HepG2 (cell line): Measurements from ENCODE around the gene PARP15. TPM values are rescaled to one million over a fixed set of nuclear protein-coding genes. Genes with fewer than 3 reads are reported as not detected.

ENCODE experiments used
- ELF3 ChIP-seq: IDR thresholded peaks from 2 replicates; pipeline ENCODE4 v1.6.1; 2016; ENCODE audit warnings: missing genetic modification reagents, missing compliant biosample characterization
- EP300 ChIP-seq, 3 experiments: sonication (generic) in 1 of 3; formaldehyde crosslinking in 1 of 3; IDR thresholded peaks; 2 replicates each; pipeline versions ENCODE4 v1.5.1 to v1.6.1; 2011 to 2020; ENCODE audit warnings: low read depth in 2 of 3, low read length in 2 of 3, borderline replicate concordance in 1 of 3, improper control_type of control experiment in 1 of 3, mild to moderate bottlenecking in 1 of 3, missing genetic modification reagents in 1 of 3, moderate library complexity in 1 of 3
- JUND ChIP-seq: sonication (generic); formaldehyde crosslinking; IDR thresholded peaks from 2 replicates; pipeline ENCODE4 v1.8.0; 2022; ENCODE audit warnings: mild to moderate bottlenecking, missing genetic modification reagents
- NFKBIZ ChIP-seq: IDR thresholded peaks from 2 replicates; pipeline ENCODE4 v1.6.1; 2018; ENCODE audit warnings: missing genetic modification reagents, missing compliant biosample characterization
- RARA ChIP-seq: IDR thresholded peaks from 2 replicates; pipeline ENCODE4 v1.6.1; 2016; ENCODE audit warnings: missing genetic modification reagents, missing compliant biosample characterization
- RXRB ChIP-seq: IDR thresholded peaks from 2 replicates; pipeline ENCODE4 v1.6.1; 2016; ENCODE audit warnings: borderline replicate concordance, missing genetic modification reagents, missing compliant biosample characterization
- SKI ChIP-seq: fragments of 450-650 bp; IDR thresholded peaks from one replicate; pipeline ENCODE4 v1.6.1; 2018; ENCODE audit warnings: mild to moderate bottlenecking; ENCODE audit not compliant: partially characterized antibody
- ZMAT3 ChIP-seq: sonication (generic); formaldehyde crosslinking; conservative IDR thresholded peaks from 2 replicates; pipeline ENCODE4 v1.7.0; 2021; ENCODE audit warnings: missing genetic modification reagents
- ZNF124 ChIP-seq: sonication (generic); formaldehyde crosslinking; IDR thresholded peaks from 2 replicates; pipeline ENCODE4 v1.4.0; 2020; ENCODE audit warnings: missing genetic modification reagents
- ZNF441 ChIP-seq: sonication (generic); formaldehyde crosslinking; IDR thresholded peaks from 2 replicates; pipeline ENCODE4 v1.7.0; 2021; ENCODE audit warnings: missing genetic modification reagents, borderline replicate concordance
- ZNF766 ChIP-seq: sonication (generic); formaldehyde crosslinking; IDR thresholded peaks from 2 replicates; pipeline ENCODE4 v1.5.0; 2020; ENCODE audit warnings: missing genetic modification reagents, borderline replicate concordance
- polyA plus RNA-seq, 8 experiments: library from polyadenylated mRNA; depleted of rRNA in 3 of 8; stranded (reverse) in 7 of 8; unstranded in 1 of 8; fragments of >200 nt; fragmentation: Illumina TruSeq in 4 of 8; extraction: Trizol in 4 of 8; gene quantifications; 2 replicates each; pipeline versions ENCODE4 v1.2.1 to v1.2.3, GENCODE V29; 2011 to 2016; ENCODE audit warnings: low read depth in 4 of 8, missing spikeins in 1 of 8, mixed read lengths in 1 of 8; ENCODE audit not compliant: insufficient read depth in 1 of 8
- total RNA-seq, 5 experiments: library from RNA; depleted of rRNA; stranded (reverse); fragments of >200 nt; fragmentation: Illumina TruSeq; extraction: Trizol; gene quantifications; 2 replicates each; pipeline ENCODE4 v1.2.3, GENCODE V29; 2016; ENCODE audit warnings: low read depth in 1 of 5
- TF ChIP-seq, protein P1 (sequence below): sonication (generic); formaldehyde crosslinking; IDR thresholded peaks from 2 replicates; pipeline ENCODE4 v1.8.0; 2022; ENCODE audit warnings: mild to moderate bottlenecking, missing genetic modification reagents
- TF ChIP-seq, protein P2 (sequence below): sonication (generic); formaldehyde crosslinking; IDR thresholded peaks from 2 replicates; pipeline ENCODE4 v1.8.0; 2022; ENCODE audit warnings: missing genetic modification reagents, mild to moderate bottlenecking, moderate library complexity, borderline replicate concordance
- TF ChIP-seq, protein P3 (sequence below): conservative IDR thresholded peaks from 2 replicates; pipeline ENCODE4 v1.6.1; 2018; ENCODE audit warnings: missing genetic modification reagents
- TF ChIP-seq, protein P4 (sequence below): sonication (generic); formaldehyde crosslinking; IDR thresholded peaks from 2 replicates; pipeline ENCODE4 v1.5.0; 2020; ENCODE audit warnings: mild to moderate bottlenecking, missing genetic modification reagents
- TF ChIP-seq, protein P5 (sequence below): IDR thresholded peaks from 2 replicates; pipeline ENCODE4 v1.6.1; 2018; ENCODE audit warnings: missing genetic modification reagents, mild to moderate bottlenecking, missing compliant biosample characterization

The PARP15 gene
- total and polyA plus RNA-seq, 2 of the 13 experiments (the other 11 are each of a cell fraction or from before 2014, with no cell fraction given), result 0.02 TPM; not detected in 1

DNA sequence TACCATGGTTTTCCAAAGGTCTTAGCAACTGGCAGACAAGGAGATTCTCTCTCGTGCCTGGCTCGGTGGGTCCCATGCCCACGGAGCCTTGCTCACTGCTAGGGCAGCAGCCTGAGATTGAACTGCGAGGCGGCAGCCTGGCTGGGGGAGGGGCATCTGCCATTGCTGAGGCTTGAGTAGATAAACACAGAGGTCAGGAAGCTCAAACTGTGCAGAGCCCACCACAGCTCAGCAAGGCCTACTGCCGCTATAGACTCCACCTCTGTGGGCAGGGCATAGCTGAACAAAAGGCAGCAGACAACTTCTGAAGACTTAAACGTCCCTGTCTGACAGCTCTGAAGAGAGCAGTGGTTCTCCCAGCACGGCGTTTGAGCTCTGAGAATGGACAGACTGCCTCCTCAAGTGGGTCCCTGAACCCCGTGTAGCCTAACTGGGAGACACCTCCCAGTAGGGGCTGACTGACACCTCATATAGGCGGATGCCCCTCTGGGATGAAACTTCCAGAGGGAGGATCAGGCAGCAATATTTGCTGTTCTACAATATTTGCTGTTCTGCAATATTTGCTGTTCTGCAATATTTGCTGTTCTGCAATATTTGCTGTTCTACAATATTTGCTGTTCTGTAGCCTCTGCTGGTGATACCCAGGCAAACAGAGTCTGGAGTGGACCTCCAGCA is 73.9 kb downstream of the PARP15 start (continued):
- TF ChIP-seq, protein P1, sequence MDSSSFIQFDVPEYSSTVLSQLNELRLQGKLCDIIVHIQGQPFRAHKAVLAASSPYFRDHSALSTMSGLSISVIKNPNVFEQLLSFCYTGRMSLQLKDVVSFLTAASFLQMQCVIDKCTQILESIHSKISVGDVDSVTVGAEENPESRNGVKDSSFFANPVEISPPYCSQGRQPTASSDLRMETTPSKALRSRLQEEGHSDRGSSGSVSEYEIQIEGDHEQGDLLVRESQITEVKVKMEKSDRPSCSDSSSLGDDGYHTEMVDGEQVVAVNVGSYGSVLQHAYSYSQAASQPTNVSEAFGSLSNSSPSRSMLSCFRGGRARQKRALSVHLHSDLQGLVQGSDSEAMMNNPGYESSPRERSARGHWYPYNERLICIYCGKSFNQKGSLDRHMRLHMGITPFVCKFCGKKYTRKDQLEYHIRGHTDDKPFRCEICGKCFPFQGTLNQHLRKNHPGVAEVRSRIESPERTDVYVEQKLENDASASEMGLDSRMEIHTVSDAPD (CRISPR knock-in tag), result peak; percentile 85
- TF ChIP-seq RXRB (CRISPR knock-in tag) (peak; percentile 91), NFKBIZ (CRISPR knock-in tag) (peak; percentile 94), ZNF441 (CRISPR knock-in tag) (peak; percentile 50; the same call in 1 of the 2 replicates), RARA (CRISPR knock-in tag) (peak; percentile 94), ZMAT3 (peak; percentile 94), ZNF766 (CRISPR knock-in tag) (0 out of 2 replicates have a peak, but pooled peaks have one; percentile 63), ELF3 (CRISPR knock-in tag) (peak; percentile 80), ZNF124 (peak; percentile 83; the same call in 1 of the 2 replicates), EP300 (IDR thresholded peaks at IDR 0.05; ENCODE audit: low read depth in 2 of 2, low read length in 2 of 2) (peak; percentile 90 to 93), EP300 (CRISPR knock-in tag; IDR thresholded peaks at IDR 0.05; ENCODE audit: borderline replicate concordance) (peak; percentile 93), SKI (peak; percentile 98), JUND (CRISPR knock-in tag) (0 out of 2 replicates have a peak, but pooled peaks have one; percentile 76)
- TF ChIP-seq, protein P2, sequence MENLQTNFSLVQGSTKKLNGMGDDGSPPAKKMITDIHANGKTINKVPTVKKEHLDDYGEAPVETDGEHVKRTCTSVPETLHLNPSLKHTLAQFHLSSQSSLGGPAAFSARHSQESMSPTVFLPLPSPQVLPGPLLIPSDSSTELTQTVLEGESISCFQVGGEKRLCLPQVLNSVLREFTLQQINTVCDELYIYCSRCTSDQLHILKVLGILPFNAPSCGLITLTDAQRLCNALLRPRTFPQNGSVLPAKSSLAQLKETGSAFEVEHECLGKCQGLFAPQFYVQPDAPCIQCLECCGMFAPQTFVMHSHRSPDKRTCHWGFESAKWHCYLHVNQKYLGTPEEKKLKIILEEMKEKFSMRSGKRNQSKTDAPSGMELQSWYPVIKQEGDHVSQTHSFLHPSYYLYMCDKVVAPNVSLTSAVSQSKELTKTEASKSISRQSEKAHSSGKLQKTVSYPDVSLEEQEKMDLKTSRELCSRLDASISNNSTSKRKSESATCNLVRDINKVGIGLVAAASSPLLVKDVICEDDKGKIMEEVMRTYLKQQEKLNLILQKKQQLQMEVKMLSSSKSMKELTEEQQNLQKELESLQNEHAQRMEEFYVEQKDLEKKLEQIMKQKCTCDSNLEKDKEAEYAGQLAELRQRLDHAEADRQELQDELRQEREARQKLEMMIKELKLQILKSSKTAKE, result peak; percentile 90
- TF ChIP-seq, protein P3, sequence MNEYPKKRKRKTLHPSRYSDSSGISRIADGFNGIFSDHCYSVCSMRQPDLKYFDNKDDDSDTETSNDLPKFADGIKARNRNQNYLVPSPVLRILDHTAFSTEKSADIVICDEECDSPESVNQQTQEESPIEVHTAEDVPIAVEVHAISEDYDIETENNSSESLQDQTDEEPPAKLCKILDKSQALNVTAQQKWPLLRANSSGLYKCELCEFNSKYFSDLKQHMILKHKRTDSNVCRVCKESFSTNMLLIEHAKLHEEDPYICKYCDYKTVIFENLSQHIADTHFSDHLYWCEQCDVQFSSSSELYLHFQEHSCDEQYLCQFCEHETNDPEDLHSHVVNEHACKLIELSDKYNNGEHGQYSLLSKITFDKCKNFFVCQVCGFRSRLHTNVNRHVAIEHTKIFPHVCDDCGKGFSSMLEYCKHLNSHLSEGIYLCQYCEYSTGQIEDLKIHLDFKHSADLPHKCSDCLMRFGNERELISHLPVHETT (CRISPR knock-in tag), result peak; percentile 74; the same call in 1 of the 2 replicates
- TF ChIP-seq, protein P4, sequence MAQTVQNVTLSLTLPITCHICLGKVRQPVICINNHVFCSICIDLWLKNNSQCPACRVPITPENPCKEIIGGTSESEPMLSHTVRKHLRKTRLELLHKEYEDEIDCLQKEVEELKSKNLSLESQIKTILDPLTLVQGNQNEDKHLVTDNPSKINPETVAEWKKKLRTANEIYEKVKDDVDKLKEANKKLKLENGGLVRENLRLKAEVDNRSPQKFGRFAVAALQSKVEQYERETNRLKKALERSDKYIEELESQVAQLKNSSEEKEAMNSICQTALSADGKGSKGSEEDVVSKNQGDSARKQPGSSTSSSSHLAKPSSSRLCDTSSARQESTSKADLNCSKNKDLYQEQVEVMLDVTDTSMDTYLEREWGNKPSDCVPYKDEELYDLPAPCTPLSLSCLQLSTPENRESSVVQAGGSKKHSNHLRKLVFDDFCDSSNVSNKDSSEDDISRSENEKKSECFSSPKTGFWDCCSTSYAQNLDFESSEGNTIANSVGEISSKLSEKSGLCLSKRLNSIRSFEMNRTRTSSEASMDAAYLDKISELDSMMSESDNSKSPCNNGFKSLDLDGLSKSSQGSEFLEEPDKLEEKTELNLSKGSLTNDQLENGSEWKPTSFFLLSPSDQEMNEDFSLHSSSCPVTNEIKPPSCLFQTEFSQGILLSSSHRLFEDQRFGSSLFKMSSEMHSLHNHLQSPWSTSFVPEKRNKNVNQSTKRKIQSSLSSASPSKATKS (CRISPR knock-in tag), result peak; percentile 96; the same call in 1 of the 2 replicates
- TF ChIP-seq, protein P5, sequence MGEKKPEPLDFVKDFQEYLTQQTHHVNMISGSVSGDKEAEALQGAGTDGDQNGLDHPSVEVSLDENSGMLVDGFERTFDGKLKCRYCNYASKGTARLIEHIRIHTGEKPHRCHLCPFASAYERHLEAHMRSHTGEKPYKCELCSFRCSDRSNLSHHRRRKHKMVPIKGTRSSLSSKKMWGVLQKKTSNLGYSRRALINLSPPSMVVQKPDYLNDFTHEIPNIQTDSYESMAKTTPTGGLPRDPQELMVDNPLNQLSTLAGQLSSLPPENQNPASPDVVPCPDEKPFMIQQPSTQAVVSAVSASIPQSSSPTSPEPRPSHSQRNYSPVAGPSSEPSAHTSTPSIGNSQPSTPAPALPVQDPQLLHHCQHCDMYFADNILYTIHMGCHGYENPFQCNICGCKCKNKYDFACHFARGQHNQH (CRISPR knock-in tag), result peak; percentile 55
